GM18520 (cell line): ENCODE results near the gene RNF217.
"Not testable (repeated sequence)": the region's sequence is repeated elsewhere in the genome, so short reads cannot be mapped to it uniquely, and the experiment has no call there.

Source experiments
- ATAC-seq: cut with Tn5 transposase; IDR thresholded peaks from one replicate; pipeline ENCODE4 v1.9.1; 2021; ENCODE audit not compliant: unreplicated experiment

The RNF217 gene

DNA sequence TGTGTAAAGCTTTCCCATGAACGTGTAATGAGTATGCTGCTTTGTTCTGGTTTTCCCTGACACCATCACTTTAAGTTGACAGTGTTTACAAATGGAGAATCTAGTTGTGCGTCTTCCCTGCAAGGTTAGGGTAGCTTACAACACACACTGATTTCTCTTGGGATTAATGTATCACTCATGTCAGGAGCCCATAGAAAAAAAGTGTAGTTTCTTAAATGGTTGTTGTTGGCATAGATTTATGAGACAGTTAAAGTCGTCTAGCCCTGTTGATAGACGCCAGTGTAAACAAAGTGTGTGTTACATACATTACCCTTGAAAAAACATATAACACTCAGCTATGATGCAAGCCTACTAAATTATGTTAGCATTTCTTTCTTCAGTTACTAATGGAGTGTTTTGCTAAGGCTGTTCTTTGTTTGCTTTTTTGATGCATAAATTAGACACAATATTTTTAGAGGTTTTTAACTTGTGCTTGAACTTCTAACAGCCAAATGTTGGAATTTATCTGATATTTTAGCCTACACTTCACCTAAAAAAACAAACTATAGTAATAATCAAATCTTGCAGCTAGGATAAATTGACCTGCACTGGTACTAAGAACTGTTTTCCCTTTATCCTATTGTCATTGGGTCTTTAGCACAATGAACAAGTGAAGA, 88.6 kb downstream of the RNF217 start:
- ATAC-seq, result no peak

GRCh38 chr6:125053809-125054208, 91.6 kb downstream of the RNF217 start:
- ATAC-seq, result no peak

DNA sequence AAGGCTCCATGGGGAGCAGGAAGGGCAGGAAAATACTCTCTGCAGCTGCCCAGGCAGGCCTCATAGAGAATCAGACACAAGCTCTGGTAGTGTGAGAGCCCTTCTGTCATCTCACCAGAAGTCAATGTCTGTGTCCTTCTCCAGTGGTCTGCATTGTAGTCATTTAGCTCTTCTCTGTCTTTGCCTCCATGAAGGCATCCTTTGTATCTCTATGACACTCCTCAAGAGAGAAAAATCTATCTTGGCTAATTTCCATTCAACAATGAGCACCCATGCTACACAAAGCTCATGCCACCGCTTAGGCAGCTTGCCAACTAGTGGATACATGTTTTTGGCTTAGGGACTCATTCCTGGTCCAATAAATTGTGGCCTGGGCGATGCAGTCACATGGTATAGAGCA, 92.1 kb downstream of the RNF217 start:
- ATAC-seq, result no peak

GRCh38 chr6:125057392-125058246, 95.4 kb downstream of the RNF217 start:
- no peak for ATAC-seq

- ATAC-seq, result no peak
Observed at GRCh38 chr6:125058546-125058945, 96.3 kb downstream of the RNF217 start.

DNA sequence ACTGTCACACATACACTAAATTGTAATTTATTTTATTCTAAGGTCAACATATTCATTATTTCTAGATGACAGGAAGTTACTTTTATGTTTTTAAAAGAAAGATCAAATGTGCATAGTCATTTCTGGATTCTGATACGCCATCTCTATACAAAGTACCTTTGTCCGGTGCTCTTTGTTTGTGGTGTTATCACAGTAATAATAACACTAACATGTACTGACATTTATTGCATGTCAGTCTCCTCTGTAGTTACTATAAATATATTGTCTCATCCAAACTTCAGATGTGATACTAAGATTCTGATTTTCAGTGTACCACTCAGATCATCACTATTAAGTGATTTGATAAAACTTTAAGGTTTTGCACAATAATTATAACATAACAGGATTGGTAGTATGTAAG, 101.1 kb downstream of the RNF217 start:
- no peak for ATAC-seq

DNA sequence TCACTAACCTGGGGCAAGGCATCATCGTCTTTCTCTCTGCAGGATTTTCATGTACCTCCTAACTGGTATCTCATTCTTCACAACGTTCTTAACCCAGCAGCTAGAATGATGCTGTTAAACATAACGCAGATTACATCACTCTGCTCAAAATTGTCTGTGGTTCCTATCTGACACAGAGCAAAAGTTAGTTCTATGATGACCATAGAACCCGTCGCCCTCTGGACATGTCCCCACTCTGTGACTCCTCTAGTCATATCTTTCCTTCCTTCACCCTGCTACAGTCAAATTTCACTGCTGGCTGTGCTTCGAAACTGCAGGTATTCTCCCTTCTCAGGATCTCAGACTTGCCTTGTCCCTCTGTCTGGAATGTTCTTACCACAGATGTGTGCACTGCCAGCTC, 103.9 kb downstream of the RNF217 start:
- no peak for ATAC-seq

GRCh38 chr6:125066964-125067363, 104.7 kb downstream of the RNF217 start:
- ATAC-seq, result no peak

DNA sequence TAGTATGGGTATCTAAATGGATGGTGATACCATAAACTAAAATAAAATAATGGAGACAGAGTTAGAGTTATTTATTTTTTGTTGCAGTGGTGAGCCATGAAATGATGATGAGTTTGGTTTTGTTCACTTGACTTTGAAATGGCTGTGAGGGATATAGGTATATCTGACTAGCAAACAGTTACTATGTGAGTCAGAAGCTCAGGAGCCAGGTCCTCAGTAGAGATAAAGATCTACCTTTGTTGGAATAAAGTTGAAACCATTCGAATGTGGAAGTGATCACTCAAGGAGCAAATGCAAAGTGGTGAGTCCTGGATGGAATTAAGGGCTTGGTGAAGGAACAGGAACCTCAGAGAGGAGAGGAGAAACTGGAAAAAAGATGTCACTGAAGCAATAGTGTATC, 105.3 kb downstream of the RNF217 start:
- no peak for ATAC-seq

GRCh38 chr6:125073071-125073470, 110.8 kb downstream of the RNF217 start:
- ATAC-seq, result no peak

DNA sequence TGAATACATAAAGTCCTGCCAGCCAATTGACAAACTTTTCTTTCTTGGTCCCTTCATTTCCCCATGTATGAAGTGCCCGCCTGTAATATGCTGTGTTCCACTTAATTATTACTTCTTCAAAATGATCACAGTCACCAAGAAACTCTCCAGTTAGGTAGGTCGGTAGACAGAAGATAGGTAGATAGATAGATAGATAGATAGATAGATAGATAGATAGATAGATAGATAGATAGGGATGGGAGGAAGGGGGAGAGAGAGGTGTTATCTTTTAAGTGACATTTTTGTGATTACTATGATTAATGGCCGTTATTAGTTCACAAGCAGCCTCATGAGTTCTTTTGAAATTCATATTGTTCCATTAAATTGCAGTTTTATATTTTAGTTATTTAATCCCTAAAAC, 111.9 kb downstream of the RNF217 start:
- no peak for ATAC-seq

DNA sequence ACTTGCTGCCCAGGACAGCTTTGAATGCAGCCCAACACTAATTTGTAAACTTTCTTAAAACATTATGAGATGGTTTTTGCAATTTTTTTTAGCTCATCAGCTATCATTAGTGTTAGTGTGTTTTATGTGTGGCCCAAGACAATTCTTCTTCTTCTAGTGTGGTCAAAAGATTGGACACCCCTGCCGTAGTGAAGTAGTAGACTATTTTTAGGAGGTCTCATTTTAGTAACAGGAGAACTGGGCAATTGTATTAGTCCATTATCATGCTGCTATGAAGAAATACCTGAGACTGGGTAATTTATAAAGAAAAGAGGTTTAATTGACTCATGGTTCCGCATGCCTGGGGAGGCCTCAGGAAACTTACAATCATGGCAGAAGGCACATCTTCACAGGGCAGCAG, 112.8 kb downstream of the RNF217 start:
- not testable (repeated sequence) for ATAC-seq

DNA sequence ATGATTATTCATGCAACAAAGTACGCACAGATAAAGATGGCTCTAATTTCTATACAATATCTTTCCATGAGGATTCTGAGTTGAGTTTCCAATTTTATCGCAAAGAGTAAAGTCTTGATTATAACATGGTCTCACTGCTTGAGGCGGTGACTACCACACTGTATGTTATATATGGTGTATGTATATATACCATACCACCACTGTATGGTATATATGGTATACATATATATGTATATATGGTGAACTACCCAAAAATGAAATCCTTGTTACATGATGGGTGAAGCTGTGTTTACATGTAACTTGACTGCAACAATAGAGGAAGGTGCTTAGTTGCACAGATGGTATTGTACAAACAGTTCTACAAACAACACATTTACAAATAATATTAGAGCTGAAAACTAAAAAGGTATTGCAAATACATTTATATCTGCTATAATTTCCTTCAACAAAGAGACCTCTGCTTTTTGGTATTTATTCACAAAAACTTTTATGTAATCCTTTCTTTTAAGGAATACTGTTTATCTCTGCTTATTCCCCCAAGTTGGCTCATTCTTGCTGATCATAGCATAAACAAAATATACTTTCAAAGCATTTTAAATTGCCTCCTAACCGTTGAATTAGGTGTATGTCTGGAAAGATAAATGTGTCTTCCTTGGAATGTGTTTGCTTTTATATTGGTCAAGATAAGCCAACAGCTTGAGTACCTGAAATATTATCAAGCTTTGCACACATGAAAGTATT, 113.7 kb downstream of the RNF217 start:
- ATAC-seq, result no peak

- no peak for ATAC-seq
Observed at GRCh38 chr6:125076482-125076742, 114.2 kb downstream of the RNF217 start.

DNA sequence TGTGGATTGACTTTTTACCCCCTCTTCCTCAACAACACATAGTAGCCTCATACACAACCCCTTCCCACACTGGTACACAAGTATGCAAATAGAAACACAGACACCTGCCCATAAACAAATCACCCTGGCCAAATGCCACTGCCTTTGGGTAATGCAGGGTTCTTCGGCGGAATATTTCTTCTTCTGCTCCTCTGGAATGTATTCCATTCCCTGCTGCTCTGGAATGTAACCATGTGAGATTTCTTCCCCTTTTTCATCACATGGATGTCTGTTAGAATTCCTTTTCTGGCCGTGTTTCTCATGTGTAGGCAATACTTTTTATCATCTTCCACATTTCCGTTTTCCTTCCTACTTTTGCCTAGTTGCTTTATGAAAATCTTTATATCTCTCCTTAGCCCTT, 115.2 kb downstream of the RNF217 start:
- no peak for ATAC-seq

- no peak for ATAC-seq
Observed at GRCh38 chr6:125078602-125079321, 116.5 kb downstream of the RNF217 start.

DNA sequence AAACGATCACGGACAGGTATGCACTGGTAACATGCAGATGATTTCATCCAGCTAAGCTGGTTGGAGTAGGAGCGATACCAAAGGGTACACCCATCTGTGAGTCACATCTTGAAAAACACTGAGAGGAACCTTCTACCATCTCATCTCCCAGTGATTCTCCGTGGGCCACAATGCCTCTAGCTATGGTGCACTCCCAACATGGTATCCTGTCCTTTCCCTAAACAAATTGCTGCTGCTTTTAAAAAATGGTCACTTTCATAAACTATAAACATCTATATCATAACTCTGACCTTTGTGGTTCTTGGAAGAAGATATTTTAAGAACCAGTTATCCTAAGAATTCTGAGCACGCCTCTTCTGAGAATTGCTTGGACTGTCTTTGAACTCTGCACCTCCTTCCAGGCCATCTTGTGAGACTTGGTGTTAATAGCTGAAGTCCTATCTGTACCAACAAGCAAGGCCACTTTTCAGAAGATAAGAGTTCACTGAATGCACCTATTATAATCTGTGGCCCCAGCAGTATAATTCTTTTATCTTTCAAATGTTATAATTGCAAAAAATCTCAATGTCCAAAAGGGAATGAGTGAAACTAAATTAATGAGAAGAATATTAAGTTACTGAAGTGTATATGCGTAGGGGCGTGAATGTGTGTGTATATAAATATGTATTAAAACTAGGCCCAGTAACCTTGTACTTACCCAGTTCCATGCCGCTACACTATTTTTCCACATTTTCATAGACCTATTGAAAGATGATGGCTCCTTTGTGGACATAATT, 120.9 kb downstream of the RNF217 start:
- ATAC-seq, result no peak

DNA sequence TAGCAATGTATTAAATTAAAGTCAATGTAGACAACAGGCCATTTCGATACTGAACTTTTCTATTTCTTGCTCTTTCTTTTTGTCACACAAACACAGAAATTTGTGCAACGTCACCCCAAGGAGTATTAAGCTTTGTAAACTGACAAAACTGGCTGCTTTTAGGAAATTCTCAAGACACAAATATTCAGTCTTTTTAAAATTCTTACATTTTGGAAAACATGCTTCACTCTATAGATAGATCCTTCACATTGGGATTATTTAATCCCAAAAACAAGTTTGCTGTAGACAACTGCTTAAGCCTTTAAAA, 121.4 kb downstream of the RNF217 start:
- ATAC-seq, result no peak

GRCh38 chr6:125086716-125087115, 124.5 kb downstream of the RNF217 start:
- ATAC-seq, result no peak

DNA sequence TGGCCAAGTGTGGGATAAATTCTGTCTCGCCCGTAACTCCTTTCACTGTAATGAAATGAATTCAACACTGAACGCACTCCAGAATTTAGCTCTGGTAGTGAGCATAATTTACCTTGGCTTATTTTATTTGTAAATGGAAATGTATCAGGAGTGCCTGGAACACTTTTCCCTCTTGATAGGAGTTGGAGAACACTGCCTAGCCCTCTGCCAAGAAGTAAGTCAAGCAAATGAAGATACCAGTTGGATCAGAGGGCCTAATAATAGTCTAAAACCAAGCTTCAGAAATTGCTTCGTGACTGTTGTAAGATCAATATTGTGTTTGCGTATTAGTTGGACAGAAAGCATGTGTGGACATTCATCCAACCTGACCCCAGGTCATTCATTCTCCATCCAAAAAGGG, 126.7 kb downstream of the RNF217 start:
- no peak for ATAC-seq

- ATAC-seq, result no peak
Observed at GRCh38 chr6:125094563-125094962, 132.3 kb downstream of the RNF217 start.
